HepG2 (cell line): ENCODE data around the gene DNAJB8. TPM values are rescaled to one million over a fixed set of nuclear protein-coding genes. Genes with fewer than 3 reads are reported as not detected.

Source experiments
- ATAC-seq: fragments of 200-7000 bp; cut with Tn5 transposase; 3 replicates; pipeline ENCODE4 v1.9.1; 2020; ENCODE audit warnings: mild to moderate bottlenecking, moderate library complexity
- BruUV-seq: library from RNA; stranded (reverse); fragments of 400-500 nt; replicated peaks from 2 replicates; lab custom pipeline; 2021; lab: Mats Ljungman, UMichigan
- CTCF ChIA-PET: fragments of 300-600 bp; formaldehyde crosslinking; extraction: SDS; loops from one replicate; lab custom pipeline; 2021; ENCODE audit warnings: low total read pairs, inconsistent platforms, low intra/inter-chr PET ratio; lab: Yijun Ruan, JAX
- POLR2A ChIA-PET: fragments of 350-600 bp; sonication (Branson Sonifier 250); formaldehyde crosslinking; loops from one replicate; lab custom pipeline; 2020; ENCODE audit warnings: antibody characterized with exemption, inconsistent platforms; lab: Yijun Ruan, JAX
- DNase-seq: peaks from one replicate; pipeline ENCODE4 v3.0.0-alpha.2; 2015; ENCODE audit warnings: low spot score
- FAIRE-seq: peaks from 3 replicates; lab custom pipeline; 2011; peaks lifted over from hg19 to GRCh38; lab: Jason Lieb, UNC
- H2AFZ ChIP-seq: one replicate; pipeline ENCODE4 v1.6.1; 2011; ENCODE audit warnings: low read length, inconsistent platforms
- H3K27ac ChIP-seq: fragments of 300-600 bp; 3 replicates; pipeline ENCODE4 v1.8.0; 2011; ENCODE audit warnings: mixed run types, mild to moderate bottlenecking, mixed read lengths, low read length, inconsistent platforms; ENCODE audit not compliant: insufficient read depth; ENCODE audit errors: extremely low read length
- H3K27me3 ChIP-seq, 2 experiments: fragments of 200-600 bp in 1 of 2; 2 replicates in 1 of 2; 3 replicates in 1 of 2; pipeline versions ENCODE4 v1.6.0 to v1.8.0; 2011; ENCODE audit warnings: low read length in 2 of 2, mild to moderate bottlenecking in 2 of 2, moderate library complexity in 2 of 2, inconsistent platforms in 1 of 2; ENCODE audit not compliant: insufficient read depth in 2 of 2, control insufficient read depth in 1 of 2
- H3K36me3 ChIP-seq, 2 experiments: fragments of 200-600 bp in 1 of 2; replicated peaks in 1 of 2; 2 replicates in 1 of 2; 3 replicates in 1 of 2; pipeline versions ENCODE4 v1.5.1 to v1.8.0; 2011; ENCODE audit warnings: low read length in 2 of 2, inconsistent platforms in 1 of 2; ENCODE audit not compliant: insufficient read depth in 2 of 2, control insufficient read depth in 1 of 2
- H3K4me1 ChIP-seq: 2 replicates; pipeline ENCODE4 v1.5.1; 2012; ENCODE audit warnings: low read length, inconsistent platforms; ENCODE audit not compliant: insufficient read depth
- H3K4me2 ChIP-seq: 2 replicates; pipeline ENCODE4 v1.6.0; 2011; ENCODE audit warnings: low read depth, low read length, inconsistent platforms
- H3K4me3 ChIP-seq, 3 experiments: fragments of 200-600 bp in 1 of 3; sonication (generic), shearing (Covaris generic) in 1 of 3; replicated peaks in 1 of 3; 2 replicates each; pipeline ENCODE4 v1.5.1; 2011 to 2016; ENCODE audit warnings: low read length in 3 of 3, inconsistent platforms in 2 of 3, low read depth in 2 of 3, mild to moderate bottlenecking in 2 of 3, control low read depth in 1 of 3, mixed read lengths in 1 of 3; ENCODE audit not compliant: insufficient read depth in 1 of 3
- H3K79me2 ChIP-seq: one replicate; pipeline ENCODE4 v1.6.1; 2011; ENCODE audit warnings: low read length, inconsistent platforms; ENCODE audit not compliant: insufficient read depth
- H3K9ac ChIP-seq: 2 replicates; pipeline ENCODE4 v1.6.0; 2011; ENCODE audit warnings: mild to moderate bottlenecking, low read depth, low read length, inconsistent platforms; ENCODE audit not compliant: insufficient read depth
- H3K9me3 ChIP-seq: 2 replicates; pipeline ENCODE4 v1.5.1; 2012; ENCODE audit warnings: mild to moderate bottlenecking, low read length
- H4K20me1 ChIP-seq: 2 replicates; pipeline ENCODE4 v1.6.0; 2011; ENCODE audit warnings: inconsistent platforms, mild to moderate bottlenecking, low read length, moderate library complexity; ENCODE audit not compliant: insufficient read depth
- RBM22 ChIP-seq: fragments of 200-400 bp; formaldehyde crosslinking; optimal IDR thresholded peaks from 2 replicates; pipeline ENCODE3; 2017; ENCODE audit warnings: mild to moderate bottlenecking, low read length, moderate library complexity
- WGBS: methylation state at CpG from one replicate; pipeline ENCODE4 v1.1.6; 2017; ENCODE audit warnings: low lambda C conversion rate; 5-methylcytosine and 5-hydroxymethylcytosine counted together
- in situ Hi-C: cut with HindIII; loops from 2 replicates; pipeline ENCODE4 v1.10.0; 2017; ENCODE audit warnings: low pct_unique_long_range_greater_than_20kb; ENCODE audit not compliant: extremely low pct_ligation_motif_present
- intact Hi-C: fragments of 100-400 bp; cut with micrococcal nuclease; formaldehyde crosslinking; loops from one replicate; pipeline ENCODE4 v1.10.0; 2022; ENCODE audit not compliant: unreplicated experiment
- polyA plus RNA-seq, 8 experiments: library from polyadenylated mRNA; depleted of rRNA in 3 of 8; stranded (reverse) in 7 of 8; unstranded in 1 of 8; fragments of >200 nt; fragmentation: Illumina TruSeq in 4 of 8; extraction: Trizol in 4 of 8; gene quantifications; 2 replicates each; pipeline versions ENCODE4 v1.2.1 to v1.2.3, GENCODE V29; 2011 to 2016; ENCODE audit warnings: low read depth in 4 of 8, missing spikeins in 1 of 8, mixed read lengths in 1 of 8; ENCODE audit not compliant: insufficient read depth in 1 of 8
- total RNA-seq, 5 experiments: library from RNA; depleted of rRNA; stranded (reverse); fragments of >200 nt; fragmentation: Illumina TruSeq; extraction: Trizol; gene quantifications; 2 replicates each; pipeline ENCODE4 v1.2.3, GENCODE V29; 2016; ENCODE audit warnings: low read depth in 1 of 5
- TF ChIP-seq, protein P1 (sequence below): sonication (generic); formaldehyde crosslinking; IDR thresholded peaks from 2 replicates; pipeline ENCODE4 v1.5.1; 2020; ENCODE audit warnings: mild to moderate bottlenecking, missing genetic modification reagents, moderate library complexity

Gene DNAJB8
- total and polyA plus RNA-seq, 2 of the 13 experiments (the other 11 are each of a cell fraction or from before 2014, with no cell fraction given): not detected

DNA sequence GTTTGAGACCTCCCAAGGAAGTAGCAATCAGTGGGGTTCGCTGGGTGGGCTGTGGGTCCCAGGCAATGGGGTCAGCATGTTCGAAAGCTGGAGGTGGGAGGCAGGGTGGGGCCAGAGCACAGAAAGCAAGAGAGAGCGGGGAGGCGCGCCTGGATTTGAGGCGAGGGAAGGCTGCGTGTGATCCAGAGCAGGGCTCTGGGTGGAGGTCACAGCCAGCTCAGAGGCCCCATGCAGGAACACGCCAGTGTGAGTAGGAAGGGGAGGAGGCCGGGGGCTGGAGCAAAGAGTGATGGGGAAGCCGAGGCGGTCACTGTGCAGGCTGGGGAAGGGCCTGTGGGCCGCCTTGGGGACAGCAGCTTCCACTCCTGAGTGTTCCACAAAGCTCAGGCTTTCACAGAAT, 8.8 kb downstream of the DNAJB8 start:
- H3K9me3 ChIP-seq: no peaks in the 10 kb centered on the region
- no peak overlapping the region for H2AFZ ChIP-seq
- TF ChIP-seq, protein P1, sequence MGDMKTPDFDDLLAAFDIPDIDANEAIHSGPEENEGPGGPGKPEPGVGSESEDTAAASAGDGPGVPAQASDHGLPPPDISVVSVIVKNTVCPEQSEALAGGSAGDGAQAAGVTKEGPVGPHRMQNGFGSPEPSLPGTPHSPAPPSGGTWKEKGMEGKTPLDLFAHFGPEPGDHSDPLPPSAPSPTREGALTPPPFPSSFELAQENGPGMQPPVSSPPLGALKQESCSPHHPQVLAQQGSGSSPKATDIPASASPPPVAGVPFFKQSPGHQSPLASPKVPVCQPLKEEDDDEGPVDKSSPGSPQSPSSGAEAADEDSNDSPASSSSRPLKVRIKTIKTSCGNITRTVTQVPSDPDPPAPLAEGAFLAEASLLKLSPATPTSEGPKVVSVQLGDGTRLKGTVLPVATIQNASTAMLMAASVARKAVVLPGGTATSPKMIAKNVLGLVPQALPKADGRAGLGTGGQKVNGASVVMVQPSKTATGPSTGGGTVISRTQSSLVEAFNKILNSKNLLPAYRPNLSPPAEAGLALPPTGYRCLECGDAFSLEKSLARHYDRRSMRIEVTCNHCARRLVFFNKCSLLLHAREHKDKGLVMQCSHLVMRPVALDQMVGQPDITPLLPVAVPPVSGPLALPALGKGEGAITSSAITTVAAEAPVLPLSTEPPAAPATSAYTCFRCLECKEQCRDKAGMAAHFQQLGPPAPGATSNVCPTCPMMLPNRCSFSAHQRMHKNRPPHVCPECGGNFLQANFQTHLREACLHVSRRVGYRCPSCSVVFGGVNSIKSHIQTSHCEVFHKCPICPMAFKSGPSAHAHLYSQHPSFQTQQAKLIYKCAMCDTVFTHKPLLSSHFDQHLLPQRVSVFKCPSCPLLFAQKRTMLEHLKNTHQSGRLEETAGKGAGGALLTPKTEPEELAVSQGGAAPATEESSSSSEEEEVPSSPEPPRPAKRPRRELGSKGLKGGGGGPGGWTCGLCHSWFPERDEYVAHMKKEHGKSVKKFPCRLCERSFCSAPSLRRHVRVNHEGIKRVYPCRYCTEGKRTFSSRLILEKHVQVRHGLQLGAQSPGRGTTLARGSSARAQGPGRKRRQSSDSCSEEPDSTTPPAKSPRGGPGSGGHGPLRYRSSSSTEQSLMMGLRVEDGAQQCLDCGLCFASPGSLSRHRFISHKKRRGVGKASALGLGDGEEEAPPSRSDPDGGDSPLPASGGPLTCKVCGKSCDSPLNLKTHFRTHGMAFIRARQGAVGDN (CRISPR knock-in tag): peak; percentile 35; the same call in 1 of the 2 replicates
- TF ChIP-seq RBM22: no peak
- intact Hi-C loops (no loop called here), in situ Hi-C loops (no loop called here)
- no peaks in the 10 kb centered on the region for H3K36me3 ChIP-seq
- peak overlapping the region; percentile 18; the same call in 1 of the 2 replicates for H3K4me2 ChIP-seq
- H4K20me1 ChIP-seq: no peaks in the 10 kb centered on the region
- WGBS: 35% methylated on average over 12 of the region's 12 CpGs
- ChIA-PET POLR2A (no interaction called here), CTCF (no interaction called here)
- no TSS peak for BruUV-seq
- H3K9ac ChIP-seq: no peak overlapping the region
- no peak overlapping the region for H3K4me3 ChIP-seq
- H3K27me3 ChIP-seq: peaks cover 19 to 90% of the 10 kb centered on the region in 2 experiments
- H3K4me1 ChIP-seq: peaks cover 10% of the 10 kb centered on the region
- H3K27ac ChIP-seq: no peak overlapping the region
- ATAC-seq (peak; percentile 59), FAIRE-seq (no peak), DNase-seq (no peak)
- no peaks in the 10 kb centered on the region for H3K79me2 ChIP-seq
